ENCODE results near the gene ANO4.

GRCh38 chr12:100897240-100897639 lies 102.7 kb downstream of the ANO4 start:
- TF ChIP-seq, protein P1, sequence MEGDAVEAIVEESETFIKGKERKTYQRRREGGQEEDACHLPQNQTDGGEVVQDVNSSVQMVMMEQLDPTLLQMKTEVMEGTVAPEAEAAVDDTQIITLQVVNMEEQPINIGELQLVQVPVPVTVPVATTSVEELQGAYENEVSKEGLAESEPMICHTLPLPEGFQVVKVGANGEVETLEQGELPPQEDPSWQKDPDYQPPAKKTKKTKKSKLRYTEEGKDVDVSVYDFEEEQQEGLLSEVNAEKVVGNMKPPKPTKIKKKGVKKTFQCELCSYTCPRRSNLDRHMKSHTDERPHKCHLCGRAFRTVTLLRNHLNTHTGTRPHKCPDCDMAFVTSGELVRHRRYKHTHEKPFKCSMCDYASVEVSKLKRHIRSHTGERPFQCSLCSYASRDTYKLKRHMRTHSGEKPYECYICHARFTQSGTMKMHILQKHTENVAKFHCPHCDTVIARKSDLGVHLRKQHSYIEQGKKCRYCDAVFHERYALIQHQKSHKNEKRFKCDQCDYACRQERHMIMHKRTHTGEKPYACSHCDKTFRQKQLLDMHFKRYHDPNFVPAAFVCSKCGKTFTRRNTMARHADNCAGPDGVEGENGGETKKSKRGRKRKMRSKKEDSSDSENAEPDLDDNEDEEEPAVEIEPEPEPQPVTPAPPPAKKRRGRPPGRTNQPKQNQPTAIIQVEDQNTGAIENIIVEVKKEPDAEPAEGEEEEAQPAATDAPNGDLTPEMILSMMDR (conservative IDR thresholded peaks at IDR 0.05): no peak
- no peak for TF ChIP-seq ZFX (IDR thresholded peaks at IDR 0.05)
